ENCODE results near the gene DALRD3. TPM values are rescaled to one million over a fixed set of nuclear protein-coding genes. Genes with fewer than 3 reads are reported as not detected.

DALRD3 gene
- total and polyA plus RNA-seq, 4 donors, result 7.9 to 10.6 (median 9.3) TPM

DNA sequence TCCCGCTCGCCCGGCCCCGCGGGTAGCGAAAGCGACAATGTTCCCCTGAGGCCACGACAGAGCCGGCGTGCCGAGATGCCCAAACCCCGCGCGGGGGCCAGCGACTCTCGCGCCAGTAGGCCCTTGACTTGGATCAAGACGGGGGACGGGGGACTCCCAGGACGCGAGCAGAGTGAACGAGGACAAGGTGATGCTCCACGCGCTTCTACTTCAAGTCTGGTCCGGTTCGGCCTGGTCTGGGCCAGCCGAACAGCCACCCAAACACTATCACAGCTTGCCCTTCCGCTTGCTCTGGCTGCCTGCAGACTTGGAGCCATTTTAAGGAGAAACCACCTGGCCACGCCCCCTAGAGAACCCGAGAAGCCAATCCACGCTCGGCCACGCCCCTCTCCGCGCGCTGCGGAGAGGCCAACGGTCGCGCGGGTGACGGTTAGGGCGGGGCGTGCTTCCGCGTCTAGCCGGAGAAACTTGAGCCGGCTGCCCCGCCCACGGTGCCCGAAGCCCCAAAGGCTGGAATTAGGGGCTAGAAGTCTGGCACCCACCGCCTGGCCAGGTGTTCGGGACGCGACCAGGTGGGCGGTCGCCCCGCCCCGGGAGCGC is 2.9 kb upstream of the DALRD3 start (continued):
- TF ChIP-seq, protein P1, sequence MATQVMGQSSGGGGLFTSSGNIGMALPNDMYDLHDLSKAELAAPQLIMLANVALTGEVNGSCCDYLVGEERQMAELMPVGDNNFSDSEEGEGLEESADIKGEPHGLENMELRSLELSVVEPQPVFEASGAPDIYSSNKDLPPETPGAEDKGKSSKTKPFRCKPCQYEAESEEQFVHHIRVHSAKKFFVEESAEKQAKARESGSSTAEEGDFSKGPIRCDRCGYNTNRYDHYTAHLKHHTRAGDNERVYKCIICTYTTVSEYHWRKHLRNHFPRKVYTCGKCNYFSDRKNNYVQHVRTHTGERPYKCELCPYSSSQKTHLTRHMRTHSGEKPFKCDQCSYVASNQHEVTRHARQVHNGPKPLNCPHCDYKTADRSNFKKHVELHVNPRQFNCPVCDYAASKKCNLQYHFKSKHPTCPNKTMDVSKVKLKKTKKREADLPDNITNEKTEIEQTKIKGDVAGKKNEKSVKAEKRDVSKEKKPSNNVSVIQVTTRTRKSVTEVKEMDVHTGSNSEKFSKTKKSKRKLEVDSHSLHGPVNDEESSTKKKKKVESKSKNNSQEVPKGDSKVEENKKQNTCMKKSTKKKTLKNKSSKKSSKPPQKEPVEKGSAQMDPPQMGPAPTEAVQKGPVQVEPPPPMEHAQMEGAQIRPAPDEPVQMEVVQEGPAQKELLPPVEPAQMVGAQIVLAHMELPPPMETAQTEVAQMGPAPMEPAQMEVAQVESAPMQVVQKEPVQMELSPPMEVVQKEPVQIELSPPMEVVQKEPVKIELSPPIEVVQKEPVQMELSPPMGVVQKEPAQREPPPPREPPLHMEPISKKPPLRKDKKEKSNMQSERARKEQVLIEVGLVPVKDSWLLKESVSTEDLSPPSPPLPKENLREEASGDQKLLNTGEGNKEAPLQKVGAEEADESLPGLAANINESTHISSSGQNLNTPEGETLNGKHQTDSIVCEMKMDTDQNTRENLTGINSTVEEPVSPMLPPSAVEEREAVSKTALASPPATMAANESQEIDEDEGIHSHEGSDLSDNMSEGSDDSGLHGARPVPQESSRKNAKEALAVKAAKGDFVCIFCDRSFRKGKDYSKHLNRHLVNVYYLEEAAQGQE (IDR thresholded peaks at IDR 0.05), result peak; percentile 79
- TF ChIP-seq, protein P2, sequence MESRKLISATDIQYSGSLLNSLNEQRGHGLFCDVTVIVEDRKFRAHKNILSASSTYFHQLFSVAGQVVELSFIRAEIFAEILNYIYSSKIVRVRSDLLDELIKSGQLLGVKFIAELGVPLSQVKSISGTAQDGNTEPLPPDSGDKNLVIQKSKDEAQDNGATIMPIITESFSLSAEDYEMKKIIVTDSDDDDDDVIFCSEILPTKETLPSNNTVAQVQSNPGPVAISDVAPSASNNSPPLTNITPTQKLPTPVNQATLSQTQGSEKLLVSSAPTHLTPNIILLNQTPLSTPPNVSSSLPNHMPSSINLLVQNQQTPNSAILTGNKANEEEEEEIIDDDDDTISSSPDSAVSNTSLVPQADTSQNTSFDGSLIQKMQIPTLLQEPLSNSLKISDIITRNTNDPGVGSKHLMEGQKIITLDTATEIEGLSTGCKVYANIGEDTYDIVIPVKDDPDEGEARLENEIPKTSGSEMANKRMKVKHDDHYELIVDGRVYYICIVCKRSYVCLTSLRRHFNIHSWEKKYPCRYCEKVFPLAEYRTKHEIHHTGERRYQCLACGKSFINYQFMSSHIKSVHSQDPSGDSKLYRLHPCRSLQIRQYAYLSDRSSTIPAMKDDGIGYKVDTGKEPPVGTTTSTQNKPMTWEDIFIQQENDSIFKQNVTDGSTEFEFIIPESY (IDR thresholded peaks at IDR 0.05), result no peak

DNA sequence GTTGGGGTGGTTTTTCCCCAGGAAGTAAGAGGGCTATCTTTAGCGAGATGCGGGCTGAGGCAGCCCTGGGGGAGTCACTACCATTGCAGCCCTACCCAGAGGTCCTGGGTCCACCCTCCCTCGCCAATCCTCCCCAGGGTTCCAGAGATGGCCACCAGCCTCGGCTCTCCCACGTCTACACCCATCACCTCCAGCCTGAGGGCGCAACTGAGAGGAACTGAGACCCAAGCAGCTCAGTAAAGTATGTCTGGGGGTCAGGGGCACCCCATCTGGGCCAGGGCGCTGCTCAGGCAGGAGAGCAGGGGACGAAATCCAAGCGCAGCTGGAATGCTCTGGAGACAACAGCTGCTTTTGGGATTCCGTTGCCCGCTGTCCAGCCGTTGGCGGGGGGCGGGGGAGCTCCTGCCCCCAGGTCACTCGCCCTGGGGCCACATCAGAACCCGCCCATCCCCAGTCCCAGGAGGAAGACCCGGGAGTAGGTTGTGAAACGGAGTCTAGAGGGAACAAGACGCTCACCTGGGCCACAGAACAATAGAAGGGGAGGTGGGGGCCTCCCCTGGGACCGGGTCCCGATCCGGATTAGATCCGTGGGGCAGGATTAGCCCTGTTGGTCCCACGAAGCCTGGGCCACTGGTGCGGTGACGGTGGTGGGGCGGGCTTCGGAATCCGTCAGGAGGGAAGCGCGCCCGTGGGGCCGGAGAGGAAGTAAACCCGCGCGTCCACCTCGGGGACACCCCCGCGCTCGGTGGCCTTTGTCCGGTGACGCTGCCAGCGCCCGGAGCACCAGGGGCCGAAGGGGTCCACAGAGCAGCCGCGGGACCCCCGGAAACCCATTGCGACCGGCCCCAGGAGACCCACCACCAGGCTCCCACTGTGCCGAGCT is 2.2 kb upstream of the DALRD3 start:
- H3K36me3 ChIP-seq (ENCODE audit: control insufficient read depth in 4 of 4, insufficient read depth in 3 of 4, low read depth in 1 of 4, low read length in 3 of 4), result peaks cover 0 to 29% (median 22%) of the 10 kb centered on the region in 4 donors
- TF ChIP-seq EGR1 (IDR thresholded peaks at IDR 0.05; ENCODE audit: low read depth in 2 of 2), result no peak
- TF ChIP-seq YY1 (IDR thresholded peaks at IDR 0.05), result no peak
- no peak for TF ChIP-seq RXRA (IDR thresholded peaks at IDR 0.05)
- TF ChIP-seq NR2F2 (IDR thresholded peaks at IDR 0.05), result peak; percentile 15
- TF ChIP-seq FOXA2 (IDR thresholded peaks at IDR 0.05), result no peak
- H3K27ac ChIP-seq (ENCODE audit: low read depth in 1 of 2, low read length in 2 of 2), result peak overlapping the region; percentile 97 to 99
- H3K27me3 ChIP-seq (ENCODE audit: control insufficient read depth in 4 of 4, insufficient read depth in 4 of 4, low read length in 3 of 4), result no peaks in the 10 kb centered on the region
- peak overlapping the region; percentile 46 to 96 for H3K9ac ChIP-seq (ENCODE audit: low read depth in 1 of 2, low read length in 2 of 2)
- WGBS, result 1% methylated on average over 51 of the region's 51 CpGs
- peak overlapping the region; percentile 58 to 92 (median 70) for H3K4me3 ChIP-seq (ENCODE audit: low read depth in 1 of 3, low read length in 3 of 3)
- H3K9me3 ChIP-seq (ENCODE audit: control insufficient read depth in 4 of 4, low read length in 3 of 4), result no peaks in the 10 kb centered on the region
- peak; percentile 62 for DNase-seq (ENCODE audit: low spot score)
- H3K4me1 ChIP-seq (ENCODE audit: control insufficient read depth in 4 of 4, insufficient read depth in 4 of 4, low read length in 3 of 4), result peaks cover 15 to 52% (median 40%) of the 10 kb centered on the region in 4 donors

DNA sequence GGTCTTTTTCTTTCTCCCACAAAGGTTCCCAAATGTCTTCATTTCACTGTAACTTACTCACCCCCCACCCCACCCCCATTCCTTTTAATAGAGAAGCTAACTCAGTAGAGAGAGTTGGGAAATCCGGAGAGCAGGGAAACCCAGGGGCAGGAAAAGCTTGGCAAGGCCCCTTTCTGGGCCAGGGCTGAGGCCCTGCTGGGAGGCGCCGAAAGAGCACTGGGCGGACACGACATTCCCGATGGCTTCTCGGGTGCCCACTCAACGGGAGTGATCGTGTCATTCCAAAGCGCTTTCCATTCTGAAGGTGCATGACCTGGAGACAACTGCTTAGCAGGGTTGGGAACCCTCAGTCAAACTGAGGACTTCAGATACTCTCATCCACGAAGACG is 1.6 kb upstream of the DALRD3 start:
- H3K9ac ChIP-seq (ENCODE audit: low read depth in 1 of 2, low read length in 2 of 2), result peak overlapping the region in 1 of 2 donors; percentile 96
- peaks cover 14 to 51% (median 37%) of the 10 kb centered on the region in 4 donors for H3K4me1 ChIP-seq (ENCODE audit: control insufficient read depth in 4 of 4, insufficient read depth in 4 of 4, low read length in 3 of 4)
- peak overlapping the region in 2 of 3 donors; percentile 58 to 70 for H3K4me3 ChIP-seq (ENCODE audit: low read depth in 1 of 3, low read length in 3 of 3)
- WGBS, result 38% methylated on average over 12 of the region's 12 CpGs
- no peaks in the 10 kb centered on the region for H3K9me3 ChIP-seq (ENCODE audit: control insufficient read depth in 4 of 4, low read length in 3 of 4)
- DNase-seq (ENCODE audit: low spot score), result no peak
- peak overlapping the region; percentile 15 to 97 for H3K27ac ChIP-seq (ENCODE audit: low read depth in 1 of 2, low read length in 2 of 2)
- H3K27me3 ChIP-seq (ENCODE audit: control insufficient read depth in 4 of 4, insufficient read depth in 4 of 4, low read length in 3 of 4), result no peaks in the 10 kb centered on the region
- H3K36me3 ChIP-seq (ENCODE audit: control insufficient read depth in 4 of 4, insufficient read depth in 3 of 4, low read depth in 1 of 4, low read length in 3 of 4), result peaks cover 2 to 29% (median 24%) of the 10 kb centered on the region in 4 donors
- no peak for TF ChIP-seq FOXA1 (IDR thresholded peaks at IDR 0.05)
- no peak for TF ChIP-seq FOXA2 (IDR thresholded peaks at IDR 0.05)
- TF ChIP-seq, protein P3, sequence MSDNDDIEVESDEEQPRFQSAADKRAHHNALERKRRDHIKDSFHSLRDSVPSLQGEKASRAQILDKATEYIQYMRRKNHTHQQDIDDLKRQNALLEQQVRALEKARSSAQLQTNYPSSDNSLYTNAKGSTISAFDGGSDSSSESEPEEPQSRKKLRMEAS (IDR thresholded peaks at IDR 0.05), result no peak
- TF ChIP-seq, protein P4, sequence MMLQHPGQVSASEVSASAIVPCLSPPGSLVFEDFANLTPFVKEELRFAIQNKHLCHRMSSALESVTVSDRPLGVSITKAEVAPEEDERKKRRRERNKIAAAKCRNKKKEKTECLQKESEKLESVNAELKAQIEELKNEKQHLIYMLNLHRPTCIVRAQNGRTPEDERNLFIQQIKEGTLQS (IDR thresholded peaks at IDR 0.05), result no peak
- no peak for TF ChIP-seq SP1 (IDR thresholded peaks at IDR 0.05)
- TF ChIP-seq RXRA (IDR thresholded peaks at IDR 0.05), result no peak
- TF ChIP-seq YY1 (IDR thresholded peaks at IDR 0.05), result no peak
- TF ChIP-seq NR2F2 (IDR thresholded peaks at IDR 0.05), result no peak
- TF ChIP-seq EGR1 (IDR thresholded peaks at IDR 0.05; ENCODE audit: low read depth in 2 of 2), result no peak
- TF ChIP-seq RAD21 (IDR thresholded peaks at IDR 0.05), result no peak
- no peak for TF ChIP-seq JUND (IDR thresholded peaks at IDR 0.05)
- TF ChIP-seq, protein P5, sequence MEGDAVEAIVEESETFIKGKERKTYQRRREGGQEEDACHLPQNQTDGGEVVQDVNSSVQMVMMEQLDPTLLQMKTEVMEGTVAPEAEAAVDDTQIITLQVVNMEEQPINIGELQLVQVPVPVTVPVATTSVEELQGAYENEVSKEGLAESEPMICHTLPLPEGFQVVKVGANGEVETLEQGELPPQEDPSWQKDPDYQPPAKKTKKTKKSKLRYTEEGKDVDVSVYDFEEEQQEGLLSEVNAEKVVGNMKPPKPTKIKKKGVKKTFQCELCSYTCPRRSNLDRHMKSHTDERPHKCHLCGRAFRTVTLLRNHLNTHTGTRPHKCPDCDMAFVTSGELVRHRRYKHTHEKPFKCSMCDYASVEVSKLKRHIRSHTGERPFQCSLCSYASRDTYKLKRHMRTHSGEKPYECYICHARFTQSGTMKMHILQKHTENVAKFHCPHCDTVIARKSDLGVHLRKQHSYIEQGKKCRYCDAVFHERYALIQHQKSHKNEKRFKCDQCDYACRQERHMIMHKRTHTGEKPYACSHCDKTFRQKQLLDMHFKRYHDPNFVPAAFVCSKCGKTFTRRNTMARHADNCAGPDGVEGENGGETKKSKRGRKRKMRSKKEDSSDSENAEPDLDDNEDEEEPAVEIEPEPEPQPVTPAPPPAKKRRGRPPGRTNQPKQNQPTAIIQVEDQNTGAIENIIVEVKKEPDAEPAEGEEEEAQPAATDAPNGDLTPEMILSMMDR (IDR thresholded peaks at IDR 0.05; ENCODE audit: low read depth, low read length, missing input control), result no peak
- no peak for TF ChIP-seq TAF1 (conservative IDR thresholded peaks at IDR 0.05)
- TF ChIP-seq, protein P2 (IDR thresholded peaks at IDR 0.05), result no peak

Data from liver (tissue), 9 donors.